MM.1S (cell line): Measurements from ENCODE around the gene OR11L1.

Experiments
- DNase-seq: peaks from one replicate; pipeline ENCODE4 v3.0.0-alpha.2; 2015
- H2AFZ ChIP-seq: fragments of 300-600 bp; sonication (generic); 2 replicates; pipeline ENCODE4 v1.6.0; 2016; ENCODE audit warnings: antibody characterized with exemption, low read length
- H3F3A ChIP-seq: fragments of 300-600 bp; sonication (generic); 2 replicates; pipeline ENCODE4 v1.6.1; 2016; ENCODE audit warnings: mild to moderate bottlenecking, antibody characterized with exemption, low read length, moderate library complexity, mixed read lengths; ENCODE audit not compliant: insufficient read depth
- H3K27ac ChIP-seq: fragments of 300-600 bp; sonication (generic); 2 replicates; pipeline ENCODE4 v1.5.1; 2016; ENCODE audit warnings: mild to moderate bottlenecking, low read length
- H3K27me3 ChIP-seq: fragments of 300-600 bp; sonication (generic); replicated peaks from 2 replicates; pipeline ENCODE4 v1.6.0; 2016; ENCODE audit warnings: low read length; ENCODE audit not compliant: insufficient read depth
- H3K36me3 ChIP-seq: fragments of 300-600 bp; sonication (generic); replicated peaks from 2 replicates; pipeline ENCODE4 v1.6.1; 2016; ENCODE audit warnings: mild to moderate bottlenecking, low read length, mixed read lengths; ENCODE audit not compliant: insufficient read depth
- H3K4me1 ChIP-seq: fragments of 300-600 bp; sonication (generic); 2 replicates; pipeline ENCODE4 v1.6.1; 2016; ENCODE audit warnings: low read length, mixed read lengths
- H3K4me2 ChIP-seq: fragments of 300-600 bp; sonication (generic); 2 replicates; pipeline ENCODE4 v1.6.0; 2016; ENCODE audit warnings: low read depth, low read length
- H3K4me3 ChIP-seq: fragments of 300-600 bp; sonication (generic); 2 replicates; pipeline ENCODE4 v1.5.1; 2016; ENCODE audit warnings: low read length, mixed read lengths
- H3K79me2 ChIP-seq: fragments of 300-600 bp; sonication (generic); 2 replicates; pipeline ENCODE4 v1.6.1; 2016; ENCODE audit warnings: mixed run types, low read length, mixed read lengths
- H3K9ac ChIP-seq: fragments of 300-600 bp; sonication (generic); 2 replicates; pipeline ENCODE4 v1.6.1; 2016; ENCODE audit warnings: low read length, mixed read lengths
- H3K9me2 ChIP-seq: fragments of 300-600 bp; sonication (generic); replicated peaks from 2 replicates; pipeline ENCODE4 v1.6.1; 2016; ENCODE audit warnings: mild to moderate bottlenecking, low read length, mixed read lengths; ENCODE audit not compliant: insufficient read depth
- H3K9me3 ChIP-seq: fragments of 300-600 bp; sonication (generic); replicated peaks from 2 replicates; pipeline ENCODE4 v1.6.1; 2016; ENCODE audit warnings: mild to moderate bottlenecking, low read length, mixed read lengths; ENCODE audit not compliant: insufficient read depth
- H4K20me1 ChIP-seq: fragments of 300-600 bp; sonication (generic); 2 replicates; pipeline ENCODE4 v1.6.1; 2016; ENCODE audit warnings: mild to moderate bottlenecking, low read length, moderate library complexity, mixed read lengths; ENCODE audit not compliant: insufficient read depth
- EZH2 ChIP-seq: fragments of 300-600 bp; sonication (generic); optimal IDR thresholded peaks from 2 replicates; pipeline ENCODE3; 2017; ENCODE audit warnings: low read depth, mild to moderate bottlenecking, antibody characterized with exemption, low read length, mixed read lengths
- EZH2phosphoT487 ChIP-seq: fragments of 300-600 bp; sonication (generic); IDR thresholded peaks from 2 replicates; pipeline ENCODE4 v1.6.1; 2018; ENCODE audit warnings: antibody characterized with exemption, low read length
- TF ChIP-seq, protein P1 (sequence below): fragments of 300-600 bp; sonication (generic); IDR thresholded peaks from 2 replicates; pipeline ENCODE4 v1.5.1; 2016; ENCODE audit warnings: antibody characterized with exemption, low read length, mixed read lengths

Gene OR11L1, protein sequence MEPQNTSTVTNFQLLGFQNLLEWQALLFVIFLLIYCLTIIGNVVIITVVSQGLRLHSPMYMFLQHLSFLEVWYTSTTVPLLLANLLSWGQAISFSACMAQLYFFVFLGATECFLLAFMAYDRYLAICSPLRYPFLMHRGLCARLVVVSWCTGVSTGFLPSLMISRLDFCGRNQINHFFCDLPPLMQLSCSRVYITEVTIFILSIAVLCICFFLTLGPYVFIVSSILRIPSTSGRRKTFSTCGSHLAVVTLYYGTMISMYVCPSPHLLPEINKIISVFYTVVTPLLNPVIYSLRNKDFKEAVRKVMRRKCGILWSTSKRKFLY

DNA sequence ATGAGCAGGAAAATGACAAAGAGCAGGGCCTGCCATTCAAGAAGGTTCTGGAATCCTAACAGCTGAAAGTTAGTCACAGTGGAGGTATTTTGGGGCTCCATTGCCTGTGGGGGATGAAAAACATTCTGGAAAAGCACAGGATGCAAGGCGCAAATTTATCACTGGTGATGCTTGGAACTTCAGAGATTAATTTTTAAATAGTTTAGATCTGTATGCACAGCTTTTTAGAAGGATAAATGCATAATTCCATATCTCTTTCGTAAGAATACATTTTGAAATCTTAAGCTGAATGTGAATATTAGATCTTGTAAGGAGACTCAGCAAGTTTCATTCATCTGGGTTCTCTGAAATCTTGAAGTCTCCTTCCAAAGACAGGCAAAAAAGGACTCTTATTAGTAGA is at the start of gene OR11L1:
Gene OR11L1 (minus strand): TSS at position 101 of the 400 bp plus-strand sequence. CDS start 0 bp downstream, at position 101.
- no peak within 1 kb of the TSS for H3K4me3 ChIP-seq
- TF ChIP-seq EZH2phosphoT487 = no peak
- TF ChIP-seq EZH2 = no peak
- TF ChIP-seq, protein P1, sequence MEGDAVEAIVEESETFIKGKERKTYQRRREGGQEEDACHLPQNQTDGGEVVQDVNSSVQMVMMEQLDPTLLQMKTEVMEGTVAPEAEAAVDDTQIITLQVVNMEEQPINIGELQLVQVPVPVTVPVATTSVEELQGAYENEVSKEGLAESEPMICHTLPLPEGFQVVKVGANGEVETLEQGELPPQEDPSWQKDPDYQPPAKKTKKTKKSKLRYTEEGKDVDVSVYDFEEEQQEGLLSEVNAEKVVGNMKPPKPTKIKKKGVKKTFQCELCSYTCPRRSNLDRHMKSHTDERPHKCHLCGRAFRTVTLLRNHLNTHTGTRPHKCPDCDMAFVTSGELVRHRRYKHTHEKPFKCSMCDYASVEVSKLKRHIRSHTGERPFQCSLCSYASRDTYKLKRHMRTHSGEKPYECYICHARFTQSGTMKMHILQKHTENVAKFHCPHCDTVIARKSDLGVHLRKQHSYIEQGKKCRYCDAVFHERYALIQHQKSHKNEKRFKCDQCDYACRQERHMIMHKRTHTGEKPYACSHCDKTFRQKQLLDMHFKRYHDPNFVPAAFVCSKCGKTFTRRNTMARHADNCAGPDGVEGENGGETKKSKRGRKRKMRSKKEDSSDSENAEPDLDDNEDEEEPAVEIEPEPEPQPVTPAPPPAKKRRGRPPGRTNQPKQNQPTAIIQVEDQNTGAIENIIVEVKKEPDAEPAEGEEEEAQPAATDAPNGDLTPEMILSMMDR = no peak
- H3K36me3 ChIP-seq = no peaks in the 10 kb centered on the region
- H3K9me3 ChIP-seq = no peaks in the 10 kb centered on the region
- no peaks in the 10 kb centered on the region for H3K4me1 ChIP-seq
- no peaks in the 10 kb centered on the region for H3K27me3 ChIP-seq
- H3K27ac ChIP-seq = no peak within 1 kb of the TSS
- H3K9me2 ChIP-seq = no peaks in the 10 kb centered on the region
- DNase-seq = no peak
- H4K20me1 ChIP-seq = no peaks in the 10 kb centered on the region
- H3K4me2 ChIP-seq = no peak within 1 kb of the TSS
- H3K79me2 ChIP-seq = no peaks in the 10 kb centered on the region
- no peaks in the 10 kb centered on the region for H3F3A ChIP-seq
- H2AFZ ChIP-seq = no peak within 1 kb of the TSS
- no peak within 1 kb of the TSS for H3K9ac ChIP-seq

DNA sequence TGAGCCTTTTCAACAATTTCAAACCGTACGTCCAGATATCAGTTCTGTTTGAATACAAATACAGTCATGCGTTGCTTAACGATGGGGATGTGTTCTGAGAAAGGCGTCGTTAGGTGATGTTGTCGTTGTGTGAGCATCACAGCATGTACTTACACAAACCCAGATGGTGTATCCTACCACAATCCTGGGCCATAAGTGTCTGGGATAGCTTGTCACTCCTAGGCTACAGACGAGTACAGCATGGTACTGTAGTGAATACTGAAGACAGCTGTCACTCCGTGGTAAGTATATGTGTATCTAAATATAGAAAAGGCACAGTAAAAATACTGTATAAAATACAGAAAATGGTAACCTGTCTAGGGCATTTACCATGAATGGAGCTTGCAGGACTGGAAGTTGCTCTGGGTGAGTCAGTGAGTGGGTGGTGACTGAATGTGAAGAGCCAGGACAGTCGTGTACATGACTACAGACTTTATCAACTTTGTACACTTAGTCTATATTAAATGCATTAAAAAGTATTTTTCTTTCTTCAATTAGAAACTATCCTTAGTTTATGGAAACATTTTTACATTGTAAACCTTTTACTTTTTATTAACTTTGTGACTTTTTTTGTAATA is 43.2 kb upstream of the OR11L1 start:
- H3K4me2 ChIP-seq = no peak overlapping the region
- H3K9ac ChIP-seq = no peak overlapping the region
- TF ChIP-seq EZH2 = no peak
- no peaks in the 10 kb centered on the region for H3K79me2 ChIP-seq
- no peak for DNase-seq
- no peak overlapping the region for H3K27ac ChIP-seq
- no peak overlapping the region for H3K4me3 ChIP-seq
- H3K9me3 ChIP-seq = no peaks in the 10 kb centered on the region
- no peaks in the 10 kb centered on the region for H3K4me1 ChIP-seq
- H3F3A ChIP-seq = no peaks in the 10 kb centered on the region
- no peak overlapping the region for H2AFZ ChIP-seq
- H3K9me2 ChIP-seq = no peaks in the 10 kb centered on the region
- H4K20me1 ChIP-seq = no peaks in the 10 kb centered on the region
- no peaks in the 10 kb centered on the region for H3K36me3 ChIP-seq
- H3K27me3 ChIP-seq = no peaks in the 10 kb centered on the region

DNA sequence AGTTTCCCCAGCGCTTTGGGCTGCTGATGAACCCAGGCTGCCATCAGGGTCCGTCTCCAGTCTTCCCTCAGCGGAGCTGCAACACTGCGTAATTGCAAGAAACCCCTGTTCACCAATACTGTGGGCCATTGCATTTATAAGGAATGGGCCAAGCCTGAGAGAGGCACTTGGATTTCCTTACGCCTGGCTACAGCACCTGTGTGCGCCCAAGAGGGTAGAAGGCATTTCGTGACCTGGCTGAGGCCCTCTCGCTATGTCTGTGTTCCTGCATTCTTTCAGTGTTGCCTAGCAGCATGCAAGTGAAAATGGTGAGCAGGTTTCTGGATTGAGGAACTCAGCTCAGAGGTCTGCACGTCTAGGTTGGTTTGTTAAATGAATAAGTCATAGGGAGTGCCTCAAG is 41.6 kb upstream of the OR11L1 start:
- Histone ChIP-seq H3K9me3 (no peaks in the 10 kb centered on the region), H4K20me1 (no peaks in the 10 kb centered on the region), H3K9me2 (no peaks in the 10 kb centered on the region), H3K9ac (no peak overlapping the region), H3F3A (no peaks in the 10 kb centered on the region), H2AFZ (no peak overlapping the region), H3K4me2 (no peak overlapping the region), H3K4me1 (no peaks in the 10 kb centered on the region), H3K27me3 (no peaks in the 10 kb centered on the region), H3K27ac (no peak overlapping the region), H3K4me3 (no peak overlapping the region), H3K36me3 (no peaks in the 10 kb centered on the region), H3K79me2 (no peaks in the 10 kb centered on the region)
- no peak for TF ChIP-seq EZH2
- TF ChIP-seq EZH2phosphoT487 = no peak
- TF ChIP-seq, protein P1 = no peak
- no peak for DNase-seq

DNA sequence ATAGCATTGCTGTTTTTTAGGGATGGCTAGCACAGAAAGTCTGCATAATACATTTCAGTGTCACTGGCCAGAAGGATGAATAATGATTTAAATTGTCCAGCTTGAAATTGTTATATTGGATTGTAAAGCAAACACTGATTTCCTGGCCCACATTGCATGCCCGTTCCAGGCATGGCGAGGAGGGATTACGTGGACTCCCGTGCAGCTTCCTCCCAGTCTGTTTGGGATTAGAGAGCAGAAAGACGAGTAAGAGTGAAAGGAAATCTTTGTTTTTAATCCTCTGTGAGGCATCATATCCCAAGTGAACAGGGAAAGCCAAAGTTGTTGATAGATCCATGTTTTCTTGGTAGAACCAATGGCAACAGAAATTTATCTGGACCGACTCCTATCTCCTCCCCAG is 23.7 kb upstream of the OR11L1 start:
- no peaks in the 10 kb centered on the region for H3K79me2 ChIP-seq
- H3K4me3 ChIP-seq = no peak overlapping the region
- no peaks in the 10 kb centered on the region for H3K9me2 ChIP-seq
- no peaks in the 10 kb centered on the region for H3F3A ChIP-seq
- H3K36me3 ChIP-seq = no peaks in the 10 kb centered on the region
- H3K4me2 ChIP-seq = no peak overlapping the region
- H3K9me3 ChIP-seq = no peaks in the 10 kb centered on the region
- TF ChIP-seq, protein P1 = no peak
- TF ChIP-seq EZH2phosphoT487 (no peak), EZH2 (no peak)
- H3K4me1 ChIP-seq = no peaks in the 10 kb centered on the region
- H3K9ac ChIP-seq = no peak overlapping the region
- no peak overlapping the region for H2AFZ ChIP-seq
- H3K27me3 ChIP-seq = no peaks in the 10 kb centered on the region
- DNase-seq = no peak
- no peaks in the 10 kb centered on the region for H4K20me1 ChIP-seq
- H3K27ac ChIP-seq = no peak overlapping the region
